Astrocyte of the hippocampus (primary cell): ENCODE measurements around the gene CHST11.
"Not testable (repeated sequence)": the region's sequence is repeated elsewhere in the genome, so short reads cannot be mapped to it uniquely, and the experiment has no call there.

Experiments used
- DNase-seq: peaks from one replicate; pipeline ENCODE4 v3.0.0; 2011; ENCODE audit warnings: low read depth, low spot score

CHST11 gene

GRCh38 chr12:104602896-104603295, 146.1 kb downstream of the CHST11 start:
- DNase-seq = peak; percentile 14

GRCh38 chr12:104603545-104603973, 146.8 kb downstream of the CHST11 start:
- no peak for DNase-seq

GRCh38 chr12:104604070-104604994, 147.6 kb downstream of the CHST11 start:
- DNase-seq = peak; percentile 90

- DNase-seq = no peak
Measured at GRCh38 chr12:104604995-104605675, 148.4 kb downstream of the CHST11 start.

GRCh38 chr12:104605685-104606084, 148.9 kb downstream of the CHST11 start:
- peak; percentile 28 for DNase-seq

- DNase-seq = no peak
Measured at GRCh38 chr12:104608998-104609397, 152.2 kb downstream of the CHST11 start.

GRCh38 chr12:104609445-104609844, 152.7 kb downstream of the CHST11 start:
- no peak for DNase-seq

- no peak for DNase-seq
Measured at GRCh38 chr12:104610513-104611235, 153.9 kb downstream of the CHST11 start.

GRCh38 chr12:104611671-104612070, 154.9 kb downstream of the CHST11 start:
- no peak for DNase-seq

GRCh38 chr12:104613372-104613771, 156.6 kb downstream of the CHST11 start:
- DNase-seq = not testable (repeated sequence)

- DNase-seq = no peak
Measured at GRCh38 chr12:104615048-104615561, 158.4 kb downstream of the CHST11 start.

GRCh38 chr12:104618691-104619090, 161.9 kb downstream of the CHST11 start:
- DNase-seq = no peak

GRCh38 chr12:104619305-104619704, 162.6 kb downstream of the CHST11 start:
- DNase-seq = no peak

GRCh38 chr12:104620837-104621531, 164.2 kb downstream of the CHST11 start:
- peak; percentile 26 for DNase-seq

GRCh38 chr12:104622928-104623327, 166.2 kb downstream of the CHST11 start:
- no peak for DNase-seq

- peak; percentile 60 for DNase-seq
Measured at GRCh38 chr12:104623883-104624282, 167.1 kb downstream of the CHST11 start.

GRCh38 chr12:104624529-104624928, 167.8 kb downstream of the CHST11 start:
- no peak for DNase-seq

GRCh38 chr12:104626069-104626837, 169.5 kb downstream of the CHST11 start:
- peak; percentile 53 for DNase-seq

- DNase-seq = no peak
Measured at GRCh38 chr12:104627231-104627989, 170.7 kb downstream of the CHST11 start.
